ENCODE results near the gene AUTS2. TPM values are rescaled to one million over a fixed set of nuclear protein-coding genes. Genes with fewer than 3 reads are reported as not detected.

Gene AUTS2
- total and polyA plus RNA-seq, 2 donors (not counting 1 experiment from before 2014, with no cell fraction given) = 0.60 to 9.1 TPM

GRCh38 chr7:70777251-70777650 is 1179.0 kb downstream of the AUTS2 start:
- Histone ChIP-seq H3K27me3 (ENCODE audit: control insufficient read depth, insufficient read depth, low read length) (no peaks in the 10 kb centered on the region), H3K36me3 (ENCODE audit: control insufficient read depth, insufficient read depth, low read length) (peaks cover 2% of the 10 kb centered on the region), H3K4me3 (replicated peaks in 1 of 4; ENCODE audit: control extremely low read depth in 1 of 4, insufficient read depth in 1 of 4, low read depth in 3 of 4, low read length in 4 of 4) (no peak overlapping the region), H2AFZ (ENCODE audit: low read length) (no peak overlapping the region), H3K9me3 (ENCODE audit: control insufficient read depth, insufficient read depth, low read depth, low read length) (no peaks in the 10 kb centered on the region), H3K4me2 (ENCODE audit: extremely low read depth, insufficient read depth, low read length) (no peak overlapping the region), H3K27ac (ENCODE audit: insufficient read depth, low read length) (no peak overlapping the region), H4K20me1 (ENCODE audit: control insufficient read depth, extremely low read depth, insufficient read depth, low read length) (no peaks in the 10 kb centered on the region), H3K9ac (ENCODE audit: insufficient read depth, low read length) (no peak overlapping the region), H3K79me2 (ENCODE audit: control insufficient read depth, insufficient read depth, low read length) (no peaks in the 10 kb centered on the region), H3K4me1 (ENCODE audit: control insufficient read depth, extremely low read depth, insufficient read depth, low read length) (no peaks in the 10 kb centered on the region)
- no peak for DNase-seq (ENCODE audit: low read depth in 2 of 2)
- TF ChIP-seq EZH2 (IDR thresholded peaks at IDR 0.05; ENCODE audit: low read length, missing control alignments) = no peak
- TF ChIP-seq CTCF (conservative IDR thresholded peaks at IDR 0.05 in 1 of 2, IDR thresholded peaks at IDR 0.05 in 1 of 2; ENCODE audit: low read depth in 1 of 2, low read length in 2 of 2) = no peak

- no peaks in the 10 kb centered on the region for H3K79me2 ChIP-seq (ENCODE audit: control insufficient read depth, insufficient read depth, low read length)
- no peak overlapping the region for H3K4me3 ChIP-seq (replicated peaks in 1 of 4; ENCODE audit: control extremely low read depth in 1 of 4, insufficient read depth in 1 of 4, low read depth in 3 of 4, low read length in 4 of 4)
- no peaks in the 10 kb centered on the region for H3K27me3 ChIP-seq (ENCODE audit: control insufficient read depth, insufficient read depth, low read length)
- peaks cover 2% of the 10 kb centered on the region for H3K36me3 ChIP-seq (ENCODE audit: control insufficient read depth, insufficient read depth, low read length)
- no peak for DNase-seq (ENCODE audit: low read depth in 2 of 2)
- TF ChIP-seq CTCF (conservative IDR thresholded peaks at IDR 0.05 in 1 of 2, IDR thresholded peaks at IDR 0.05 in 1 of 2; ENCODE audit: low read depth in 1 of 2, low read length in 2 of 2) (no peak), EZH2 (IDR thresholded peaks at IDR 0.05; ENCODE audit: low read length, missing control alignments) (no peak)
- no peak overlapping the region for H3K4me2 ChIP-seq (ENCODE audit: extremely low read depth, insufficient read depth, low read length)
- no peaks in the 10 kb centered on the region for H4K20me1 ChIP-seq (ENCODE audit: control insufficient read depth, extremely low read depth, insufficient read depth, low read length)
- no peak overlapping the region for H2AFZ ChIP-seq (ENCODE audit: low read length)
- no peaks in the 10 kb centered on the region for H3K4me1 ChIP-seq (ENCODE audit: control insufficient read depth, extremely low read depth, insufficient read depth, low read length)
- no peak overlapping the region for H3K27ac ChIP-seq (ENCODE audit: insufficient read depth, low read length)
- H3K9ac ChIP-seq (ENCODE audit: insufficient read depth, low read length) = no peak overlapping the region
- H3K9me3 ChIP-seq (ENCODE audit: control insufficient read depth, insufficient read depth, low read depth, low read length) = no peaks in the 10 kb centered on the region
Observed at GRCh38 chr7:70778585-70778984, 1180.3 kb downstream of the AUTS2 start.

GRCh38 chr7:70779321-70779720 is 1181.0 kb downstream of the AUTS2 start:
- H4K20me1 ChIP-seq (ENCODE audit: control insufficient read depth, extremely low read depth, insufficient read depth, low read length) = no peaks in the 10 kb centered on the region
- DNase-seq (ENCODE audit: low read depth in 2 of 2) = no peak
- H3K9ac ChIP-seq (ENCODE audit: insufficient read depth, low read length) = no peak overlapping the region
- no peaks in the 10 kb centered on the region for H3K9me3 ChIP-seq (ENCODE audit: control insufficient read depth, insufficient read depth, low read depth, low read length)
- H3K4me1 ChIP-seq (ENCODE audit: control insufficient read depth, extremely low read depth, insufficient read depth, low read length) = no peaks in the 10 kb centered on the region
- no peak overlapping the region for H2AFZ ChIP-seq (ENCODE audit: low read length)
- no peaks in the 10 kb centered on the region for H3K27me3 ChIP-seq (ENCODE audit: control insufficient read depth, insufficient read depth, low read length)
- TF ChIP-seq CTCF (conservative IDR thresholded peaks at IDR 0.05 in 1 of 2, IDR thresholded peaks at IDR 0.05 in 1 of 2; ENCODE audit: low read depth in 1 of 2, low read length in 2 of 2) (no peak), EZH2 (IDR thresholded peaks at IDR 0.05; ENCODE audit: low read length, missing control alignments) (no peak)
- peaks cover 2% of the 10 kb centered on the region for H3K36me3 ChIP-seq (ENCODE audit: control insufficient read depth, insufficient read depth, low read length)
- no peak overlapping the region for H3K4me2 ChIP-seq (ENCODE audit: extremely low read depth, insufficient read depth, low read length)
- no peaks in the 10 kb centered on the region for H3K79me2 ChIP-seq (ENCODE audit: control insufficient read depth, insufficient read depth, low read length)
- no peak overlapping the region for H3K27ac ChIP-seq (ENCODE audit: insufficient read depth, low read length)
- no peak overlapping the region for H3K4me3 ChIP-seq (replicated peaks in 1 of 4; ENCODE audit: control extremely low read depth in 1 of 4, insufficient read depth in 1 of 4, low read depth in 3 of 4, low read length in 4 of 4)
